ENCODE data around the gene HIRA.

Gene HIRA

GRCh38 chr22:19376971-19377370 lies 54.6 kb downstream of the HIRA start:
- Histone ChIP-seq H4K5ac (ENCODE audit: low read length) (no peak overlapping the region), H3K23ac (ENCODE audit: low read length) (no peak overlapping the region), H2BK15ac (replicated peaks; ENCODE audit: low read depth) (no peak overlapping the region), H3K27me3 (ENCODE audit: insufficient read depth, low read length, poor library complexity) (no peaks in the 10 kb centered on the region), H3K18ac (ENCODE audit: low read length) (no peak overlapping the region), H3K27ac (ENCODE audit: low read depth, low read length) (no peak overlapping the region), H2AK5ac (ENCODE audit: low read length) (no peak overlapping the region), H2BK120ac (ENCODE audit: low read depth, low read length) (no peak overlapping the region), H3K79me1 (ENCODE audit: low read length) (no peaks in the 10 kb centered on the region), H3K4me1 (ENCODE audit: control insufficient read depth, low read depth, low read length) (no peaks in the 10 kb centered on the region), H3K4me2 (ENCODE audit: low read length) (no peak overlapping the region), H3K56ac (ENCODE audit: low read length) (no peak overlapping the region), H4K8ac (ENCODE audit: low read depth, low read length) (no peak overlapping the region), H3K4me3 (ENCODE audit: low read length) (no peak overlapping the region), H3K9ac (ENCODE audit: low read length) (no peak overlapping the region), H2BK5ac (ENCODE audit: low read length) (no peak overlapping the region), H3K4ac (ENCODE audit: low read depth, low read length) (no peak overlapping the region), H3K36me3 (ENCODE audit: control insufficient read depth, insufficient read depth, low read length) (peaks cover 13% of the 10 kb centered on the region), H3K79me2 (ENCODE audit: control insufficient read depth, insufficient read depth, low read length) (no peaks in the 10 kb centered on the region)
- DNase-seq = no peak
- no CpG with 5 or more reads among the region's 2 CpGs for WGBS (ENCODE audit: extremely low coverage, insufficient coverage, low lambda C conversion rate)

- Histone ChIP-seq H3K4me3 (ENCODE audit: low read length) (no peak overlapping the region), H3K23ac (ENCODE audit: low read length) (no peak overlapping the region)
These were observed 55.3 kb downstream of the HIRA start for GRCh38 chr22:19376247-19376646.

GRCh38 chr22:19375435-19375834 lies 56.1 kb downstream of the HIRA start:
- Histone ChIP-seq H4K8ac (ENCODE audit: low read depth, low read length) (no peak overlapping the region), H4K5ac (ENCODE audit: low read length) (no peak overlapping the region), H3K79me2 (ENCODE audit: control insufficient read depth, insufficient read depth, low read length) (no peaks in the 10 kb centered on the region), H2AK5ac (ENCODE audit: low read length) (no peak overlapping the region), H3K4me3 (ENCODE audit: low read length) (no peak overlapping the region), H3K27ac (ENCODE audit: low read depth, low read length) (no peak overlapping the region), H3K18ac (ENCODE audit: low read length) (no peak overlapping the region), H3K23ac (ENCODE audit: low read length) (no peak overlapping the region), H3K4ac (ENCODE audit: low read depth, low read length) (no peak overlapping the region), H3K9ac (ENCODE audit: low read length) (no peak overlapping the region), H3K4me1 (ENCODE audit: control insufficient read depth, low read depth, low read length) (no peaks in the 10 kb centered on the region), H2BK120ac (ENCODE audit: low read depth, low read length) (no peak overlapping the region), H2BK5ac (ENCODE audit: low read length) (no peak overlapping the region), H3K79me1 (ENCODE audit: low read length) (no peaks in the 10 kb centered on the region), H3K56ac (ENCODE audit: low read length) (no peak overlapping the region), H3K36me3 (ENCODE audit: control insufficient read depth, insufficient read depth, low read length) (peaks cover 13% of the 10 kb centered on the region), H2BK15ac (replicated peaks; ENCODE audit: low read depth) (no peak overlapping the region), H3K4me2 (ENCODE audit: low read length) (no peak overlapping the region), H3K27me3 (ENCODE audit: insufficient read depth, low read length, poor library complexity) (no peaks in the 10 kb centered on the region)
- no peak for DNase-seq
- no CpG with 5 or more reads among the region's 8 CpGs for WGBS (ENCODE audit: extremely low coverage, insufficient coverage, low lambda C conversion rate)

More at GRCh38 chr22:19376247-19376646, 55.3 kb downstream of the HIRA start:
- no CpG with 5 or more reads among the region's 3 CpGs for WGBS (ENCODE audit: extremely low coverage, insufficient coverage, low lambda C conversion rate)
- Histone ChIP-seq H3K56ac (ENCODE audit: low read length) (no peak overlapping the region), H2BK15ac (replicated peaks; ENCODE audit: low read depth) (no peak overlapping the region), H2BK120ac (ENCODE audit: low read depth, low read length) (no peak overlapping the region), H3K4me2 (ENCODE audit: low read length) (no peak overlapping the region), H4K5ac (ENCODE audit: low read length) (no peak overlapping the region), H3K4me1 (ENCODE audit: control insufficient read depth, low read depth, low read length) (no peaks in the 10 kb centered on the region), H2BK5ac (ENCODE audit: low read length) (no peak overlapping the region), H3K36me3 (ENCODE audit: control insufficient read depth, insufficient read depth, low read length) (peaks cover 13% of the 10 kb centered on the region), H4K8ac (ENCODE audit: low read depth, low read length) (no peak overlapping the region), H2AK5ac (ENCODE audit: low read length) (no peak overlapping the region), H3K79me1 (ENCODE audit: low read length) (no peaks in the 10 kb centered on the region), H3K79me2 (ENCODE audit: control insufficient read depth, insufficient read depth, low read length) (no peaks in the 10 kb centered on the region), H3K27ac (ENCODE audit: low read depth, low read length) (no peak overlapping the region), H3K9ac (ENCODE audit: low read length) (no peak overlapping the region), H3K4ac (ENCODE audit: low read depth, low read length) (no peak overlapping the region), H3K18ac (ENCODE audit: low read length) (no peak overlapping the region), H3K27me3 (ENCODE audit: insufficient read depth, low read length, poor library complexity) (no peaks in the 10 kb centered on the region)
- no peak for DNase-seq

- Histone ChIP-seq H2AK5ac (ENCODE audit: low read length) (no peak overlapping the region), H3K23ac (ENCODE audit: low read length) (no peak overlapping the region), H2BK5ac (ENCODE audit: low read length) (no peak overlapping the region), H4K8ac (ENCODE audit: low read depth, low read length) (no peak overlapping the region), H3K79me2 (ENCODE audit: control insufficient read depth, insufficient read depth, low read length) (no peaks in the 10 kb centered on the region), H3K4ac (ENCODE audit: low read depth, low read length) (no peak overlapping the region), H3K4me1 (ENCODE audit: control insufficient read depth, low read depth, low read length) (no peaks in the 10 kb centered on the region), H2BK120ac (ENCODE audit: low read depth, low read length) (no peak overlapping the region), H3K9ac (ENCODE audit: low read length) (no peak overlapping the region), H3K27me3 (ENCODE audit: insufficient read depth, low read length, poor library complexity) (no peaks in the 10 kb centered on the region), H4K5ac (ENCODE audit: low read length) (no peak overlapping the region), H3K27ac (ENCODE audit: low read depth, low read length) (no peak overlapping the region), H3K18ac (ENCODE audit: low read length) (no peak overlapping the region), H3K36me3 (ENCODE audit: control insufficient read depth, insufficient read depth, low read length) (peaks cover 13% of the 10 kb centered on the region), H2BK15ac (replicated peaks; ENCODE audit: low read depth) (no peak overlapping the region), H3K4me2 (ENCODE audit: low read length) (no peak overlapping the region), H3K56ac (ENCODE audit: low read length) (no peak overlapping the region), H3K79me1 (ENCODE audit: low read length) (no peaks in the 10 kb centered on the region), H3K4me3 (ENCODE audit: low read length) (no peak overlapping the region)
- WGBS (ENCODE audit: extremely low coverage, insufficient coverage, low lambda C conversion rate) = no CpG with 5 or more reads among the region's 1 CpG
- no peak for DNase-seq
These were observed 57.1 kb downstream of the HIRA start for GRCh38 chr22:19374410-19374809.

- Histone ChIP-seq H2BK120ac (ENCODE audit: low read depth, low read length) (no peak overlapping the region), H3K4me3 (ENCODE audit: low read length) (no peak overlapping the region), H3K4ac (ENCODE audit: low read depth, low read length) (no peak overlapping the region), H3K27ac (ENCODE audit: low read depth, low read length) (no peak overlapping the region), H3K79me2 (ENCODE audit: control insufficient read depth, insufficient read depth, low read length) (no peaks in the 10 kb centered on the region), H3K79me1 (ENCODE audit: low read length) (no peaks in the 10 kb centered on the region), H2BK5ac (ENCODE audit: low read length) (no peak overlapping the region), H3K4me1 (ENCODE audit: control insufficient read depth, low read depth, low read length) (no peaks in the 10 kb centered on the region), H4K8ac (ENCODE audit: low read depth, low read length) (no peak overlapping the region), H3K18ac (ENCODE audit: low read length) (no peak overlapping the region), H3K4me2 (ENCODE audit: low read length) (no peak overlapping the region), H2BK15ac (replicated peaks; ENCODE audit: low read depth) (no peak overlapping the region), H3K27me3 (ENCODE audit: insufficient read depth, low read length, poor library complexity) (no peaks in the 10 kb centered on the region), H3K9ac (ENCODE audit: low read length) (no peak overlapping the region), H3K36me3 (ENCODE audit: control insufficient read depth, insufficient read depth, low read length) (peaks cover 15% of the 10 kb centered on the region), H3K56ac (ENCODE audit: low read length) (no peak overlapping the region), H4K5ac (ENCODE audit: low read length) (no peak overlapping the region), H3K23ac (ENCODE audit: low read length) (no peak overlapping the region), H2AK5ac (ENCODE audit: low read length) (no peak overlapping the region)
- no peak for DNase-seq
- WGBS (ENCODE audit: extremely low coverage, insufficient coverage, low lambda C conversion rate) = no CpG with 5 or more reads among the region's 5 CpGs
These were observed 58.1 kb downstream of the HIRA start for GRCh38 chr22:19373450-19373849.

GRCh38 chr22:19371893-19372292 lies 59.6 kb downstream of the HIRA start:
- Histone ChIP-seq H2BK15ac (replicated peaks; ENCODE audit: low read depth) (no peak overlapping the region), H3K4ac (ENCODE audit: low read depth, low read length) (no peak overlapping the region), H3K36me3 (ENCODE audit: control insufficient read depth, insufficient read depth, low read length) (peaks cover 15% of the 10 kb centered on the region), H3K79me1 (ENCODE audit: low read length) (no peaks in the 10 kb centered on the region), H3K27me3 (ENCODE audit: insufficient read depth, low read length, poor library complexity) (no peaks in the 10 kb centered on the region), H3K4me2 (ENCODE audit: low read length) (no peak overlapping the region), H3K4me1 (ENCODE audit: control insufficient read depth, low read depth, low read length) (no peaks in the 10 kb centered on the region), H4K8ac (ENCODE audit: low read depth, low read length) (no peak overlapping the region), H3K18ac (ENCODE audit: low read length) (no peak overlapping the region), H3K23ac (ENCODE audit: low read length) (no peak overlapping the region), H3K4me3 (ENCODE audit: low read length) (no peak overlapping the region), H2AK5ac (ENCODE audit: low read length) (no peak overlapping the region), H3K9ac (ENCODE audit: low read length) (no peak overlapping the region), H3K56ac (ENCODE audit: low read length) (no peak overlapping the region), H4K5ac (ENCODE audit: low read length) (no peak overlapping the region), H3K79me2 (ENCODE audit: control insufficient read depth, insufficient read depth, low read length) (no peaks in the 10 kb centered on the region), H3K27ac (ENCODE audit: low read depth, low read length) (no peak overlapping the region), H2BK5ac (ENCODE audit: low read length) (no peak overlapping the region), H2BK120ac (ENCODE audit: low read depth, low read length) (no peak overlapping the region)
- no peak for DNase-seq
